Spinal cord (tissue), 10 donors: ENCODE measurements around the gene LAMA1. TPM values are rescaled to one million over a fixed set of nuclear protein-coding genes. Genes with fewer than 3 reads are reported as not detected.

Experiments used
- DNase-seq, 6 donors: peaks; one replicate each; pipeline versions ENCODE4 v3.0.0 to v3.0.0-alpha.2; 2013 to 2015; ENCODE audit warnings: low spot score in 6 of 6, low read depth in 4 of 6
- H3K27ac ChIP-seq: one replicate; pipeline ENCODE4 v1.5.1; 2013; ENCODE audit warnings: low read depth, low read length, control low read depth
- H3K27me3 ChIP-seq: one replicate; pipeline ENCODE4 v1.6.1; 2013; ENCODE audit warnings: low read length; ENCODE audit not compliant: control insufficient read depth, insufficient read depth
- H3K36me3 ChIP-seq: one replicate; pipeline ENCODE4 v1.6.1; 2013; ENCODE audit warnings: low read length; ENCODE audit not compliant: control insufficient read depth, insufficient read depth
- H3K4me1 ChIP-seq: one replicate; pipeline ENCODE4 v1.6.1; 2013; ENCODE audit warnings: low read length; ENCODE audit not compliant: control insufficient read depth, insufficient read depth
- H3K4me3 ChIP-seq: one replicate; pipeline ENCODE4 v1.5.1; 2013; ENCODE audit warnings: low read depth, low read length, control low read depth
- H3K9me3 ChIP-seq: one replicate; pipeline ENCODE4 v1.6.1; 2013; ENCODE audit warnings: low read length; ENCODE audit not compliant: control insufficient read depth, insufficient read depth
- WGBS: methylation state at CpG from one replicate; pipeline ENCODE4 v1.1.5; 2013; ENCODE audit warnings: missing lambda C conversion rate; ENCODE audit not compliant: insufficient coverage; 5-methylcytosine and 5-hydroxymethylcytosine counted together
- polyA plus RNA-seq, 2 donors: library from polyadenylated mRNA; unstranded; fragments of 120-200 nt; gene quantifications; one replicate each; pipeline ENCODE4 v1.2.1, GENCODE V29; 2013; ENCODE audit not compliant: insufficient read length in 2 of 2
- total RNA-seq, 2 donors: library from RNA; depleted of rRNA in 1 of 2; stranded (reverse); fragments of 120-200 nt in 1 of 2; fragments of >200 nt in 1 of 2; gene quantifications; one replicate each; pipeline versions ENCODE4 v1.2.3 to v1.2.4, GENCODE V29; 2013 to 2014
- donor health status: healthy.

LAMA1 gene
- total and polyA plus RNA-seq, 4 donors, result 31.6 to 55.6 (median 46.7) TPM

- Histone ChIP-seq H3K9me3 (no peaks in the 10 kb centered on the region), H3K36me3 (peaks cover 9% of the 10 kb centered on the region), H3K4me3 (no peak overlapping the region), H3K27me3 (no peaks in the 10 kb centered on the region), H3K4me1 (peaks cover 11% of the 10 kb centered on the region), H3K27ac (no peak overlapping the region)
- WGBS, result 100% methylated on average over 8 of the region's 11 CpGs
- no peak for DNase-seq
Observed at GRCh38 chr18:7037470-7037869, 80.1 kb downstream of the LAMA1 start.

GRCh38 chr18:7035807-7036206 lies 81.8 kb downstream of the LAMA1 start:
- Histone ChIP-seq H3K36me3 (peaks cover 9% of the 10 kb centered on the region), H3K4me3 (no peak overlapping the region), H3K27me3 (no peaks in the 10 kb centered on the region), H3K27ac (no peak overlapping the region), H3K9me3 (no peaks in the 10 kb centered on the region), H3K4me1 (peaks cover 11% of the 10 kb centered on the region)
- 85% methylated on average over 4 of the region's 11 CpGs for WGBS
- no peak for DNase-seq

- no peaks in the 10 kb centered on the region for H3K27me3 ChIP-seq
- WGBS, result 79% methylated on average over 2 of the region's 5 CpGs
- no peak overlapping the region for H3K27ac ChIP-seq
- no peak overlapping the region for H3K4me3 ChIP-seq
- H3K36me3 ChIP-seq, result peaks cover 9% of the 10 kb centered on the region
- DNase-seq, result no peak
- H3K4me1 ChIP-seq, result peaks cover 11% of the 10 kb centered on the region
- H3K9me3 ChIP-seq, result no peaks in the 10 kb centered on the region
Observed at GRCh38 chr18:7034924-7035323, 82.7 kb downstream of the LAMA1 start.

GRCh38 chr18:7032537-7032936 lies 85.1 kb downstream of the LAMA1 start:
- Histone ChIP-seq H3K27ac (no peak overlapping the region), H3K27me3 (no peaks in the 10 kb centered on the region), H3K9me3 (no peaks in the 10 kb centered on the region), H3K4me1 (peaks cover 2% of the 10 kb centered on the region), H3K4me3 (no peak overlapping the region), H3K36me3 (peaks cover 5% of the 10 kb centered on the region)
- no CpG with 5 or more reads among the region's 3 CpGs for WGBS
- no peak for DNase-seq

GRCh38 chr18:7028625-7029024 lies 89.0 kb downstream of the LAMA1 start:
- Histone ChIP-seq H3K4me3 (no peak overlapping the region), H3K9me3 (no peaks in the 10 kb centered on the region), H3K36me3 (peaks cover 23% of the 10 kb centered on the region), H3K27ac (no peak overlapping the region), H3K27me3 (no peaks in the 10 kb centered on the region), H3K4me1 (no peaks in the 10 kb centered on the region)
- DNase-seq, result no peak
- WGBS, result 94% methylated on average over 6 of the region's 13 CpGs

- H3K27ac ChIP-seq, result no peak overlapping the region
- H3K36me3 ChIP-seq, result peaks cover 41% of the 10 kb centered on the region
- no peak for DNase-seq
- no peaks in the 10 kb centered on the region for H3K27me3 ChIP-seq
- 86% methylated on average over 6 of the region's 6 CpGs for WGBS
- H3K4me3 ChIP-seq, result no peak overlapping the region
- peaks cover 11% of the 10 kb centered on the region for H3K4me1 ChIP-seq
- no peaks in the 10 kb centered on the region for H3K9me3 ChIP-seq
Observed at GRCh38 chr18:7025194-7025593, 92.4 kb downstream of the LAMA1 start.

GRCh38 chr18:7023581-7023980 lies 94.0 kb downstream of the LAMA1 start:
- WGBS, result 90% methylated on average over 4 of the region's 7 CpGs
- Histone ChIP-seq H3K4me3 (no peak overlapping the region), H3K9me3 (no peaks in the 10 kb centered on the region), H3K36me3 (peaks cover 48% of the 10 kb centered on the region), H3K27ac (no peak overlapping the region), H3K27me3 (no peaks in the 10 kb centered on the region), H3K4me1 (peaks cover 11% of the 10 kb centered on the region)
- DNase-seq, result no peak

- peaks cover 11% of the 10 kb centered on the region for H3K4me1 ChIP-seq
- H3K9me3 ChIP-seq, result no peaks in the 10 kb centered on the region
- H3K27me3 ChIP-seq, result no peaks in the 10 kb centered on the region
- peaks cover 49% of the 10 kb centered on the region for H3K36me3 ChIP-seq
- H3K27ac ChIP-seq, result no peak overlapping the region
- DNase-seq, result peak in 4 of 6 donors; percentile 15 to 83 (median 22)
- H3K4me3 ChIP-seq, result no peak overlapping the region
- 79% methylated on average over 17 of the region's 19 CpGs for WGBS
Observed at GRCh38 chr18:7023063-7023580, 94.5 kb downstream of the LAMA1 start.

- H3K4me1 ChIP-seq, result peaks cover 11% of the 10 kb centered on the region
- no peaks in the 10 kb centered on the region for H3K27me3 ChIP-seq
- WGBS, result 84% methylated on average over 8 of the region's 16 CpGs
- H3K36me3 ChIP-seq, result peaks cover 49% of the 10 kb centered on the region
- H3K9me3 ChIP-seq, result no peaks in the 10 kb centered on the region
- peak in 4 of 6 donors; percentile 13 to 88 (median 55) for DNase-seq
- H3K4me3 ChIP-seq, result no peak overlapping the region
- no peak overlapping the region for H3K27ac ChIP-seq
Observed at GRCh38 chr18:7021994-7022840, 95.4 kb downstream of the LAMA1 start.
